Stimulated activated CD4-positive, alpha-beta T cell treated with anti-CD3 and anti-CD28 coated beads, Interleukin-1b, Interleukin-23, amount 100 ng/mL, for 48 hours (primary cell): ENCODE data around the gene TIAM1.

Experiments used
- DNase-seq: peaks from one replicate; pipeline ENCODE4 v3.0.0-alpha.2; 2020

Gene TIAM1

DNA sequence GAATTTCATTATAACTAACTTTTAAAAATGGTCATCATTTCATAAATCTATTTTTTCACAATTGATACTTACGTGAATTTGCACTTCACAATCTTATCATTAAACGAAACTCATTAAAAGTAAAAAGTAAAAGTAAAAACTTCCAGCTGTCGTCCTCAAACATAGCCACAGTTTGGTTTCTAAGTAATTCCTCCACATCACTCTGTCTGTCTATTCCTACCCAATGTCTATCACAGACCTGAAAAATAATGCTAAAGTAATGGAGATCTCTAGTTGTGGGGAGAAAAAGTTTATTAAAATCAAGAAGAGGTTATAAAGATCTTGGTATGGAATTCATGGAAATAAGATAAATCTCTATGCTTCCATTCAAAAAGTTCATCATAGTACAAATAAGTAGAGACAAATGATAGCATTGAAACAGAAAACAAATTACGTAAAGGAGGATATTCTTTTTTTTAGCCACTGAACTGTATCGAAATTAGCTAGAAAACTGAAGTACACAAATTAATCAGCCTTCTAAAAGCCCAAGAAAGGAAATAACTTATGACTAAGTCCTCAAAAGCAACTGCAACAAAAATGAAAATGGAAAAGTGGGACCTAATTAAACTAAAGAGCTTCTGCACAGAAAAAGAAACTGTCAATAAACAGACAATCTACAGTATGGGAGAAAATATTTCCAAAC lies 148.6 kb downstream of the TIAM1 start:
- DNase-seq: no peak

- no peak for DNase-seq
Measured at GRCh38 chr21:31194510-31195293, 149.4 kb downstream of the TIAM1 start.

DNA sequence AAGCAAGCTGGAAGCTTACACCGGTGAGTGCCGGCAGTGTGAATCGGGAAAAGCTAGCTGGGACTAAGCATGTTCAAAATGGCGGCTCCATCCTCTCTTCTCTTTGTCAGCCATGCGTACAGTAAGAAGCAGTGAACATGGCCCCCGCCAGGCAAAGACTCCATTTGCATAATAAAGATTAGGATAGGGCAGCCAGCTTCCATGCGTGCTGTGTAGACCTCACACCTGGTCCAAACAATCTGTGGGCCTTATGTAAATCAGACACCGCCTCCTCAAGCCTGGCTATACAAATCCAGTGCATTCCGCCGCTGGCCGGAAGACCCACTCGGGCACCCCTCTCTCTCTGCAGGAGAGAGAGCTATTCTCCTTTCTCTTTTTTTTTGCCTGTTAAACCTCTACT lies 150.3 kb downstream of the TIAM1 start:
- DNase-seq: no peak

GRCh38 chr21:31191553-31191952 lies 152.5 kb downstream of the TIAM1 start:
- no peak for DNase-seq

DNA sequence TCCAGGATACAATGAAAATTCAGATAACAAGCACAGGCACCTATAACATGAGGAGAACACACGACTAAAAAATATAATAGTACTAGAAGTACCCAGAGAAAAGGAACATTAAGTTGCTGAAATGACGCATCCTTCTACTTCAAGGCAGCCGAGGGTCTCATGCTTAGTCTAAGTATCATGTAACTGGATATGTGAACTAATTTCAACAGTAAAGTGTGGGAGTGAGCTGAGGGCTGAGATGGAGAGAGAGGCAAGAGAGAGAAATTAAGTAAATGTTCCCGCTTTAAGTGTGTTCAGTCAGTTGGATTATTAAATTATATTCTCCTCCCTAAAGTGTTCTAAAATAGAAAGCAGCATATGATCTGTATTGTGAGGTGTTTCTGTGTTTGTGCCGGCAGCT lies 153.5 kb downstream of the TIAM1 start:
- no peak for DNase-seq

DNA sequence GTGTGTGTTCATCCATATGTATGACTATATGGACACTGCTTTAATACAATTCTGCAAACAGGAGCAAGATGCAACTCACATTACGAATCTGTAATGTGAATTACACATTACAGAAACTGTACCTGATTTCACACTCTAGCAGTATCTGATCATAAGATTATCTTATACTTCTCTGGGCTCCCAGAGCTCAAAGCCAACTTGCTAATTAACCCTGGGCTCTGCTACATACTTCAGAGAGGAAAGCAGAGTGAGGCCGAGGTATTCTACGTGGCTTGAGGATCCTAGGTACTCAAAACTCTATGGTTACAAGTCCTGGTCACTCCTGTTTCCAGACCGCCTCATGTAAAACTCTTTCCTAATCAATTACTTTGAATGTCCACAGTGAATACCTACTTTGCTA lies 156.6 kb downstream of the TIAM1 start:
- no peak for DNase-seq

DNA sequence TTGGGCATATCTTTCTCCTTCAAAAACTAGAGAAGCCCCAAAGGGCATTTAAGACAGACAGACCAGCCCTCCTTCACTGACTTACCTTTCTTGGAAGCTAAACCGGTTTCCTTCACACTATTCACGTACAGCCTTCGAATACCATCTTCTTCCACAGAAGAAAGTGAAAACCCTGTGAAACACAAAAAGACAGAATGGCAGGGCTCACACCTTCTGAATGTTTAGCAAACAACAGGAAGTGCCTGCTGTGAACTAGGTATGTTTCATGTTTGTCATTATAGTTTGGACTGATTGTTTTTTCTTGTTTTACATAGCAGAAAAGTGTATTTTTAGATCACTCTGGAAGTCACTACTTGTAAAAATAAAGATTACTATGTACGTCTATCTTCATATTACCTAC lies 157.1 kb downstream of the TIAM1 start:
- DNase-seq: no peak

- no peak for DNase-seq
Measured at GRCh38 chr21:31185663-31186062, 158.4 kb downstream of the TIAM1 start.

- DNase-seq: no peak
Measured at GRCh38 chr21:31184876-31185275, 159.2 kb downstream of the TIAM1 start.

DNA sequence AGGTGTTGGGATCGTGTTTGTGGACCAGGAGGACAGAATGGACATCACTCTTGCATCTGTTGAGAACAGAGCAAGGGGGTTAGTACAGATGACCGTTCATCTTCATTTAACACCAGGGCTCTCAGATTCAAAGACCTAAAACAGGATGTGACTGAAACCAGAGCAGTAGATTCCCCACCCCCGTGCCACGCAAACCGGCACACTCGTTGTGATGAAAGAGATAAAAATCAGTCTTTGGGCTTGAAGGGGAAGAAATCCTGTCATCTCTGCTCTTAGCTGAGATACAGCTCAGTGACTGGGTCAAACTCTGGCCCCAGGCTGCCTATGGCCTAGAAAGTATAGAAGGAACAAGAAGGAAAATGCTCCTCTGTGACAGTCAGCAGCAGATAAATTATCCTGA lies 159.6 kb downstream of the TIAM1 start:
- DNase-seq: peak; percentile 84

- peak; percentile 63 for DNase-seq
Measured at GRCh38 chr21:31182231-31183140, 161.6 kb downstream of the TIAM1 start.

- DNase-seq: no peak
Measured at GRCh38 chr21:31181082-31181750, 162.8 kb downstream of the TIAM1 start.

- no peak for DNase-seq
Measured at GRCh38 chr21:31180256-31181081, 163.6 kb downstream of the TIAM1 start.

DNA sequence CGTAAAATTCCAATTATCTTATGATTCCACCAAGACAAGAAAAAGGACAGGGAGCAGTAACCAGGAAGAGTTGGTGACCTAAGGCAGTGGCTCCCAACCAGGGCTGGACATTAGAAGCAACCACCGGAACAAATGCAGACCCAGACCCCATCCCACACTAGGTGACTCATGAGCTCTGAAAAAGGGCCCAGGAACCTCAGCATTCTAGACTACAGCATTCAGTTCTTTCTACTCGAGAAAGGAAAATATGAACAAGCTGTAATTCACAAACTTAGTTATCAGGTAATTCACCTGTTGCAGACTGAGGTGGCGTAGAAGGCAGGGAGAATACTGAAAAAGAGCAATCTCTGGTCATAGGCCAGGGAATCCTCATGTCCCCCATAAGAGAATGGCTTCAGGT lies 167.3 kb downstream of the TIAM1 start:
- no peak for DNase-seq

DNA sequence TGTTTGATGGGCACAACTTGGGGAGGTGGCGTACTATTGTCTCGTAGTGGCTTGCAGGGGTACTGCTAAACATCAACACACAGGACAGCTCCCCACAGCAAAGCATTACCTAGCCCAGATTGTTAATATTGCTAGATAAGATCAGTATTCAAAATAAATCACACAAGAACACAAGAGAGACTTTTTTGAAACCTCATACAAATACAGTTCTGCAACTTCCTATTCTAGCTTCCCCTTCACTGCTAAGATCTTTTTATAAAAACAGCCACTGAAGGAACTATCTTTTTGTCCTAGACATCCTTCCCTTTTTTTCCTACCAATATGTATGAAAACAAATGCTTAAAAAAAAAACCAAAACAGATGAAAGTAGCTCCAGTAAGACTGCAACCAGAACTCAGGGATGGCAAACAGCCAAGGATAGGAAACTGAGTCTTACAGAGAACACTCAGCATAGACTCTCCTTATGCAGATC lies 167.9 kb downstream of the TIAM1 start:
- DNase-seq: no peak

- DNase-seq: peak; percentile 64
Measured at GRCh38 chr21:31173881-31174555, 170.0 kb downstream of the TIAM1 start.

DNA sequence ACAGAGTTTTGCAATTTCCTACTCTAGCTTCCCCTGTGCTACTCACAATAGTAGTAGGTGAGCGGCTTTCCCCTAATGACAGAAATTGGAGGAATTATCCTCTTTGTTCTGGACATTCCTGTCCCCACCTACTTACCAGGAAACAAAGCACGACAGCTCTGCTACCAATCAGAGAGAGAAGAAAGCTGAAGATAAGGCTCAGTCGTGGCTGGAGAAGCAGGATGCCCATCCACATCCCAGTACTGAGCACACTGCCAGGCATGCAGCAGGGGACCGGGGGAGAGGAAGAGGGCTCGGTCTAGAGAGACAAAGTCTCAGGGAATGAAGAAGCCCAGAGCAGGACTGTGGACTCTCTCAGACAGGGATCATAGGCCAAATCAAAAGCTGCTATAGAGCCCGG lies 171.7 kb downstream of the TIAM1 start:
- no peak for DNase-seq

GRCh38 chr21:31164713-31165694 lies 179.1 kb downstream of the TIAM1 start:
- DNase-seq: no peak

DNA sequence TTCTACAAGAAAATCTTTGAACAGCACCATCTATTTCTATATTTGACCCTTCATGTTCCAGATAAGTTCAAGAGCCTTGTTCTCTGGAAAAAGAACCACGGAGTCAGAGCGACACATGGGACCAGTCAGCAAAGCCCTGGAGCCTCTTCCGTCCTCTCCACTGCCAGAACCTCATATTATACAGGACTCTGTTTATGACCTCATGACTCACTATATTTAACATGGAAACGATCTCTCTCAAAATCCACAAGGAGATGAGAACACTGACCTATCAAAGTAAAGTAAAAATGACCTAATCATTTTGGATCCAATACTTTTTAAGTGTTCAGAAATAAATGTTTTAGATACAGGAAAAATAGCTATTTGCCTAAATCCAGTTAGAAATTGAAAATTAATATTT lies 181.2 kb downstream of the TIAM1 start:
- no peak for DNase-seq
